GM12891 (cell line): ENCODE results near the gene LHB.

Experiments used
- PAX5 ChIP-seq: IDR thresholded peaks from 2 replicates; pipeline ENCODE4 v1.6.1; 2011; ENCODE audit warnings: low read length, moderate library complexity, mild to moderate bottlenecking; ENCODE audit not compliant: insufficient read depth, severe bottlenecking
- POLR2A ChIP-seq: IDR thresholded peaks from 2 replicates; pipeline ENCODE4 v1.6.1; 2011; ENCODE audit warnings: low read depth, low read length, control low read depth
- POLR2AphosphoS5 ChIP-seq: IDR thresholded peaks from 2 replicates; pipeline ENCODE4 v1.6.1; 2011; ENCODE audit warnings: low read depth, low read length, control low read depth
- TAF1 ChIP-seq: IDR thresholded peaks from 2 replicates; pipeline ENCODE4 v1.6.1; 2011; ENCODE audit warnings: low read depth, low read length, control low read depth

DNA sequence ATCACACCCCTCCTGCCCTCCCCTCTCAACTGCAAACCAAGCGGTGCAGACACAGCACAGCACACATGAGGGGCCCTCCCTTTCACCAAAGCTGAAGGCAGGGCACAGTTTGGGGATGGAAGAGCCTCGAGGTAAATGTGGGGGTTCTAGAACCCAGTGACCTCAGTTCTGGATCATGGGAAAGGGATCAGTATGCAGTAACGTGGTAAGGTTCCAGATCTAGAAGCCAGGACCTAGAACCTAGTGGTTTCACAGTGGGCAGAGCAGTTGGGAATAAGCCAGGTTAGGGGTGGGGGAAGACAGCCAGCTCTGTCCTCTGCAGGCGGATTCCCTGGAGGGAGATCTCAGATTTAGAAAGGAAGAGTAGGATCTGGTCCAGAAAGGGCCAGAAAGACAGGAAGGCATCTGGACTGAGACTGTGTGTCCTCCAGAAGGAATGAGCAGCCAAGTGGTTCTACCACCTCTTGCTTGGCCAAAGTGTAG lies 48.7 kb downstream of the LHB start:
- no peak for TF ChIP-seq POLR2AphosphoS5
- TF ChIP-seq TAF1: no peak
- no peak for TF ChIP-seq POLR2A
- no peak for TF ChIP-seq PAX5
